GM23338 (cell line): ENCODE data around the gene MT1HL1. TPM values are rescaled to one million over a fixed set of nuclear protein-coding genes. Genes with fewer than 3 reads are reported as not detected.
A peak's percentile ranks its signal among the peaks of the same experiment; 100 is the strongest.

Experiments used
- ATAC-seq: fragments of 200-7000 bp; cut with Tn5 transposase; 3 replicates; pipeline ENCODE4 v1.9.1; 2020
- DNase-seq: peaks from one replicate; pipeline ENCODE4 v3.0.0-alpha.2; 2015; ENCODE audit warnings: low spot score
- H2AFZ ChIP-seq: fragments of 200-600 bp; sonication (generic); 2 replicates; pipeline ENCODE4 v1.8.0; 2016; ENCODE audit warnings: antibody characterized with exemption, mild to moderate bottlenecking, moderate library complexity
- H3F3A ChIP-seq: fragments of 200-600 bp; sonication (generic); replicated peaks from 2 replicates; pipeline ENCODE4 v1.8.0; 2017; ENCODE audit warnings: antibody characterized with exemption, mixed run types, low read depth
- H3K27ac ChIP-seq: fragments of 200-600 bp; sonication (generic); 2 replicates; pipeline ENCODE4 v1.6.1; 2016; ENCODE audit warnings: low read depth
- H3K27me3 ChIP-seq: fragments of 200-600 bp; sonication (generic); 2 replicates; pipeline ENCODE4 v1.8.0; 2016; ENCODE audit warnings: mild to moderate bottlenecking, mixed run types, moderate library complexity; ENCODE audit not compliant: insufficient read depth
- H3K36me3 ChIP-seq: fragments of 200-600 bp; sonication (generic); 2 replicates; pipeline ENCODE4 v1.8.0; 2016; ENCODE audit warnings: mild to moderate bottlenecking; ENCODE audit not compliant: insufficient read depth
- H3K4me1 ChIP-seq: fragments of 200-600 bp; sonication (generic); 2 replicates; pipeline ENCODE4 v1.8.0; 2016; ENCODE audit warnings: mild to moderate bottlenecking, moderate library complexity; ENCODE audit not compliant: insufficient read depth
- H3K4me2 ChIP-seq: fragments of 200-600 bp; sonication (generic); 2 replicates; pipeline ENCODE4 v1.7.1; 2017; ENCODE audit warnings: mixed run types
- H3K4me3 ChIP-seq: fragments of 200-600 bp; sonication (generic); 2 replicates; pipeline ENCODE4 v1.6.1; 2016; ENCODE audit warnings: mixed run types
- H3K79me2 ChIP-seq: fragments of 200-600 bp; sonication (generic); replicated peaks from 2 replicates; pipeline ENCODE4 v1.8.0; 2017; ENCODE audit warnings: mild to moderate bottlenecking; ENCODE audit not compliant: insufficient read depth
- H3K9me2 ChIP-seq: fragments of 200-600 bp; sonication (generic); 2 replicates; pipeline ENCODE4 v1.8.0; 2017; ENCODE audit not compliant: insufficient read depth
- H4K20me1 ChIP-seq: fragments of 200-600 bp; sonication (generic); replicated peaks from 2 replicates; pipeline ENCODE4 v1.8.0; 2017; ENCODE audit warnings: mild to moderate bottlenecking; ENCODE audit not compliant: insufficient read depth
- H3K27ac Mint-ChIP-seq: 2 replicates; pipeline ENCODE4 v1.8.0; 2020; ENCODE audit warnings: inconsistent platforms, mild to moderate bottlenecking, moderate library complexity, mixed read lengths
- H3K27me3 Mint-ChIP-seq: 3 replicates; pipeline ENCODE4 v1.8.0; 2022; ENCODE audit warnings: low read depth, mild to moderate bottlenecking, moderate library complexity, mixed read lengths, inconsistent platforms; ENCODE audit not compliant: insufficient read depth, poor library complexity
- H3K36me3 Mint-ChIP-seq: 3 replicates; pipeline ENCODE4 v1.8.0; 2021; ENCODE audit warnings: low read depth, mild to moderate bottlenecking, inconsistent platforms, moderate library complexity, mixed read lengths
- H3K4me1 Mint-ChIP-seq: 3 replicates; pipeline ENCODE4 v1.8.0; 2020; ENCODE audit warnings: mild to moderate bottlenecking, inconsistent platforms, mixed read lengths
- H3K4me3 Mint-ChIP-seq: 3 replicates; pipeline ENCODE4 v1.8.0; 2021; ENCODE audit warnings: moderate library complexity, mild to moderate bottlenecking, inconsistent platforms, mixed read lengths
- H3K9me3 Mint-ChIP-seq: 3 replicates; pipeline ENCODE4 v1.8.0; 2020; ENCODE audit warnings: moderate library complexity, mild to moderate bottlenecking, inconsistent platforms, mixed read lengths
- CTCF ChIP-seq, 2 experiments: fragments of 200-600 bp in 1 of 2; sonication (generic) in 1 of 2; conservative IDR thresholded peaks; 2 replicates each; pipeline versions ENCODE4 v1.5.1 to v1.6.1; 2016 to 2017; ENCODE audit warnings: antibody characterized with exemption in 2 of 2, low read depth in 2 of 2, mild to moderate bottlenecking in 2 of 2, moderate library complexity in 1 of 2
- EZH2 ChIP-seq: fragments of 200-600 bp; sonication (generic); IDR thresholded peaks from one replicate; pipeline ENCODE4 v1.8.0; 2017; ENCODE audit warnings: antibody characterized with exemption, mild to moderate bottlenecking, low read depth; ENCODE audit not compliant: unreplicated experiment
- JUNB ChIP-seq: IDR thresholded peaks from one replicate; pipeline ENCODE4 v1.6.1; 2016; ENCODE audit warnings: antibody characterized with exemption; ENCODE audit not compliant: unreplicated experiment
- POLR2AphosphoS5 ChIP-seq: IDR thresholded peaks from 2 replicates; pipeline ENCODE4 v1.6.1; 2016; ENCODE audit warnings: antibody characterized with exemption, low read depth
- polyA plus RNA-seq: library from polyadenylated mRNA; unstranded; fragments of >200 nt; fragmentation: Nextera tagmentation; extraction: Ambion mirVana; gene quantifications from 2 replicates; pipeline ENCODE4 v1.2.1, GENCODE V29; 2016
- total RNA-seq: library from RNA; depleted of rRNA; stranded (reverse); fragments of >200 nt; shearing (Covaris generic); gene quantifications from 2 replicates; pipeline ENCODE4 v1.2.3, GENCODE V29; 2014
- TF ChIP-seq, protein P1 (sequence below): IDR thresholded peaks from 2 replicates; pipeline ENCODE4 v1.6.1; 2016; ENCODE audit warnings: antibody characterized with exemption
- TF ChIP-seq, protein P2 (sequence below): IDR thresholded peaks from one replicate; pipeline ENCODE4 v1.6.1; 2018; ENCODE audit warnings: antibody characterized with exemption; ENCODE audit not compliant: unreplicated experiment

The MT1HL1 gene
- total and polyA plus RNA-seq, 2 experiments from 2014 or later = not detected

DNA sequence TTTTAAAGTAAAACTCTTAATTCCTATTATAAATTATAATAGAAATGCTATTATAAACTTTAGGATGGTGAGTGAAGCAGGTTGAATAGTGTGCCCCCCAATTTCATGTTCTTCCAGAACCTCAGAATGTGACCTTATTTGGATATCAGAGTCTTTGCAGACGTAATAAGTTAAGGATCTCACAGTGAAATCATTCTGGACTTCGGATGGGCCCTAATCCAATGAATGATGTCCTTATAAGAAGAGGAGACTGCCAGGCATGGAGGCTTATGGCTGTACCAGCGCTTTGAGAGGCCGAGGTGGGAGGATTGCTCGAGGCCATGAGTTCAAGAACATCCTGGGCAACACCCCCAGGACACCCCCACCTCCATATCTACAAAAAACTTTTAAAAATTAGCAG lies 9.4 kb upstream of the MT1HL1 start (continued):
- TF ChIP-seq, protein P1, sequence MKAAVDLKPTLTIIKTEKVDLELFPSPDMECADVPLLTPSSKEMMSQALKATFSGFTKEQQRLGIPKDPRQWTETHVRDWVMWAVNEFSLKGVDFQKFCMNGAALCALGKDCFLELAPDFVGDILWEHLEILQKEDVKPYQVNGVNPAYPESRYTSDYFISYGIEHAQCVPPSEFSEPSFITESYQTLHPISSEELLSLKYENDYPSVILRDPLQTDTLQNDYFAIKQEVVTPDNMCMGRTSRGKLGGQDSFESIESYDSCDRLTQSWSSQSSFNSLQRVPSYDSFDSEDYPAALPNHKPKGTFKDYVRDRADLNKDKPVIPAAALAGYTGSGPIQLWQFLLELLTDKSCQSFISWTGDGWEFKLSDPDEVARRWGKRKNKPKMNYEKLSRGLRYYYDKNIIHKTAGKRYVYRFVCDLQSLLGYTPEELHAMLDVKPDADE = no peak
- no peak for TF ChIP-seq CTCF (conservative IDR thresholded peaks at IDR 0.05; ENCODE audit: low read depth in 2 of 2)
- TF ChIP-seq, protein P2, sequence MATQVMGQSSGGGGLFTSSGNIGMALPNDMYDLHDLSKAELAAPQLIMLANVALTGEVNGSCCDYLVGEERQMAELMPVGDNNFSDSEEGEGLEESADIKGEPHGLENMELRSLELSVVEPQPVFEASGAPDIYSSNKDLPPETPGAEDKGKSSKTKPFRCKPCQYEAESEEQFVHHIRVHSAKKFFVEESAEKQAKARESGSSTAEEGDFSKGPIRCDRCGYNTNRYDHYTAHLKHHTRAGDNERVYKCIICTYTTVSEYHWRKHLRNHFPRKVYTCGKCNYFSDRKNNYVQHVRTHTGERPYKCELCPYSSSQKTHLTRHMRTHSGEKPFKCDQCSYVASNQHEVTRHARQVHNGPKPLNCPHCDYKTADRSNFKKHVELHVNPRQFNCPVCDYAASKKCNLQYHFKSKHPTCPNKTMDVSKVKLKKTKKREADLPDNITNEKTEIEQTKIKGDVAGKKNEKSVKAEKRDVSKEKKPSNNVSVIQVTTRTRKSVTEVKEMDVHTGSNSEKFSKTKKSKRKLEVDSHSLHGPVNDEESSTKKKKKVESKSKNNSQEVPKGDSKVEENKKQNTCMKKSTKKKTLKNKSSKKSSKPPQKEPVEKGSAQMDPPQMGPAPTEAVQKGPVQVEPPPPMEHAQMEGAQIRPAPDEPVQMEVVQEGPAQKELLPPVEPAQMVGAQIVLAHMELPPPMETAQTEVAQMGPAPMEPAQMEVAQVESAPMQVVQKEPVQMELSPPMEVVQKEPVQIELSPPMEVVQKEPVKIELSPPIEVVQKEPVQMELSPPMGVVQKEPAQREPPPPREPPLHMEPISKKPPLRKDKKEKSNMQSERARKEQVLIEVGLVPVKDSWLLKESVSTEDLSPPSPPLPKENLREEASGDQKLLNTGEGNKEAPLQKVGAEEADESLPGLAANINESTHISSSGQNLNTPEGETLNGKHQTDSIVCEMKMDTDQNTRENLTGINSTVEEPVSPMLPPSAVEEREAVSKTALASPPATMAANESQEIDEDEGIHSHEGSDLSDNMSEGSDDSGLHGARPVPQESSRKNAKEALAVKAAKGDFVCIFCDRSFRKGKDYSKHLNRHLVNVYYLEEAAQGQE = no peak

GRCh38 chr1:237012788-237013383 lies 8.6 kb upstream of the MT1HL1 start:
- no peaks in the 10 kb centered on the region for H3K27me3 ChIP-seq
- peaks cover 48% of the 10 kb centered on the region for H3K4me1 ChIP-seq
- TF ChIP-seq JUNB = no peak
- H3K9me2 ChIP-seq = peaks cover 13% of the 10 kb centered on the region; the same call in 1 of the 2 replicates
- no peak overlapping the region for H3K27ac ChIP-seq
- H4K20me1 ChIP-seq = no peaks in the 10 kb centered on the region
- Mint-ChIP-seq H3K27ac (no peak overlapping the region; the same call in 1 of the 2 replicates), H3K4me1 (peaks cover 46% of the 10 kb centered on the region), H3K27me3 (peaks cover 2% of the 10 kb centered on the region), H3K9me3 (no peaks in the 10 kb centered on the region; the same call in 2 of the 3 replicates), H3K36me3 (no peaks in the 10 kb centered on the region), H3K4me3 (no peak overlapping the region)
- H3K36me3 ChIP-seq = no peaks in the 10 kb centered on the region
- no peaks in the 10 kb centered on the region for H3F3A ChIP-seq
- no peaks in the 10 kb centered on the region for H3K79me2 ChIP-seq
- no peak for DNase-seq
- peak overlapping the region; percentile 52; the same call in 1 of the 2 replicates for H2AFZ ChIP-seq
- no peak overlapping the region for H3K4me3 ChIP-seq
- no peak overlapping the region for H3K4me2 ChIP-seq
- no peak for ATAC-seq

- Histone ChIP-seq H2AFZ (peak overlapping the region; percentile 52), H3K4me3 (no peak overlapping the region), H3K36me3 (no peaks in the 10 kb centered on the region), H3F3A (no peaks in the 10 kb centered on the region), H3K9me2 (peaks cover 13% of the 10 kb centered on the region; the same call in 1 of the 2 replicates), H4K20me1 (no peaks in the 10 kb centered on the region), H3K4me2 (no peak overlapping the region), H3K4me1 (peaks cover 43% of the 10 kb centered on the region), H3K27ac (no peak overlapping the region), H3K27me3 (no peaks in the 10 kb centered on the region), H3K79me2 (no peaks in the 10 kb centered on the region)
- Mint-ChIP-seq H3K27me3 (no peaks in the 10 kb centered on the region), H3K4me1 (peaks cover 41% of the 10 kb centered on the region), H3K27ac (no peak overlapping the region), H3K4me3 (no peak overlapping the region), H3K9me3 (no peaks in the 10 kb centered on the region; the same call in 2 of the 3 replicates), H3K36me3 (no peaks in the 10 kb centered on the region)
- TF ChIP-seq JUNB = no peak
- no peak for TF ChIP-seq EZH2
- no peak for TF ChIP-seq POLR2AphosphoS5
- DNase-seq (no peak), ATAC-seq (no peak)
These were observed 8.1 kb upstream of the MT1HL1 start for GRCh38 chr1:237012361-237012760.
